Small intestine (tissue), 7 donors: ENCODE data around the gene ZC3H15. TPM values are rescaled to one million over a fixed set of nuclear protein-coding genes. Genes with fewer than 3 reads are reported as not detected.

Source experiments
- DNase-seq, 2 donors: peaks; one replicate each; pipeline versions ENCODE4 v3.0.0 to v3.0.0-alpha.2; 2013
- FAIRE-seq: peaks from 2 replicates; lab custom pipeline; 2012; peaks lifted over from hg19 to GRCh38; lab: Jason Lieb, UNC
- H3K27ac ChIP-seq, 3 donors: one replicate each; pipeline ENCODE4 v1.5.1; 2013; ENCODE audit warnings: low read length in 2 of 3, mild to moderate bottlenecking in 2 of 3, control low read depth in 1 of 3, inconsistent platforms in 1 of 3, low read depth in 1 of 3, moderate library complexity in 1 of 3
- H3K27me3 ChIP-seq, 3 donors: one replicate each; pipeline ENCODE4 v1.6.1; 2013; ENCODE audit warnings: low read length in 3 of 3, inconsistent platforms in 1 of 3; ENCODE audit not compliant: control insufficient read depth in 3 of 3, insufficient read depth in 3 of 3
- H3K36me3 ChIP-seq, 3 donors: one replicate each; pipeline ENCODE4 v1.6.1; 2013; ENCODE audit warnings: low read length in 3 of 3, inconsistent platforms in 1 of 3, low read depth in 1 of 3, mild to moderate bottlenecking in 1 of 3, moderate library complexity in 1 of 3; ENCODE audit not compliant: control insufficient read depth in 3 of 3, insufficient read depth in 2 of 3
- H3K4me1 ChIP-seq, 3 donors: one replicate each; pipeline ENCODE4 v1.6.1; 2013; ENCODE audit warnings: low read length in 2 of 3, inconsistent platforms in 1 of 3, low read depth in 1 of 3, mild to moderate bottlenecking in 1 of 3, moderate library complexity in 1 of 3; ENCODE audit not compliant: control insufficient read depth in 3 of 3, insufficient read depth in 2 of 3
- H3K4me3 ChIP-seq, 3 donors: one replicate each; pipeline ENCODE4 v1.5.1; 2013; ENCODE audit warnings: low read length in 3 of 3, control low read depth in 1 of 3, inconsistent platforms in 1 of 3, low read depth in 1 of 3, mild to moderate bottlenecking in 1 of 3, moderate library complexity in 1 of 3
- H3K9me3 ChIP-seq, 2 donors: one replicate each; pipeline ENCODE4 v1.6.1; 2013; ENCODE audit warnings: low read depth in 1 of 2, low read length in 1 of 2; ENCODE audit not compliant: control insufficient read depth in 2 of 2, insufficient read depth in 1 of 2
- WGBS, 3 donors: extraction: QIAGEN DNeasy Blood & Tissue Kit; methylation state at CpG; one replicate each; pipeline ENCODE4 v1.1.7; 2013; 5-methylcytosine and 5-hydroxymethylcytosine counted together
- polyA plus RNA-seq, 4 donors: library from polyadenylated mRNA; stranded (reverse) in 3 of 4; unstranded in 1 of 4; fragments of 200-250 nt in 3 of 4; fragments of 120-200 nt in 1 of 4; gene quantifications; one replicate each; pipeline versions ENCODE4 v1.2.1 to v1.2.3, GENCODE V29; 2013
- donor health status: healthy with polysubstance abuse.
- donor health status: control.
- donor health status: control.
- donor health status: Bipolar disorder and iron deficiency.
- donor health status: healthy.

Gene ZC3H15
- polyA plus RNA-seq, 4 donors: 60.0 to 101 (median 71.6) TPM

- FAIRE-seq: no peak
- WGBS, 3 donors: 84 to 90% (median 86%) methylated on average over 8 of the region's 8 CpGs
- H3K4me3 ChIP-seq: no peak overlapping the region
Observed at GRCh38 chr2:186551323-186552050, 65.4 kb downstream of the ZC3H15 start.

DNA sequence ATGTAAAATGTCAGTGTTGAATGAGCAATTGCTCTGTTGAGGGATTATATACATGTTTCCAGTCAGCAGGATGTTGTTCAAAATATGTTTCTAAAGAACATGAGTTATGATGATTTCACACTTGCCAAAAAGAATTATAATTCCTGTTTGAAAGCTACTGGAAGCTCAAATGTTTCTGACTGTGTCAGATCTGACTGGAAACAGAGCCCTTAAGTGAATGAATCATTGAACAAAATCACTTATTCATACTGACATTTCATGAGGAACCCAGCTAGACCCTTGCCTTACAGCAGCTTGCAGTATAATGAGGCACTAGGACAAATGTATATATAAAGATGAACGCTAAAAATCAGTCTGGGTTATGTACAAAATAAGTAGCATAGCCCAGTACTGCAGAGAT is 68.4 kb downstream of the ZC3H15 start:
- 59 to 86% (median 82%) methylated on average over 1 of the region's 1 CpG for WGBS, 3 donors
- FAIRE-seq (no peak), DNase-seq (no peak)
- Histone ChIP-seq H3K27me3 (no peaks in the 10 kb centered on the region), H3K4me3 (no peak overlapping the region), H3K4me1 (no peaks in the 10 kb centered on the region), H3K36me3 (no peaks in the 10 kb centered on the region), H3K9me3 (no peaks in the 10 kb centered on the region), H3K27ac (no peak overlapping the region)

More at GRCh38 chr2:186551323-186552050, 65.4 kb downstream of the ZC3H15 start:
- Histone ChIP-seq H3K27ac (no peak overlapping the region), H3K27me3 (no peaks in the 10 kb centered on the region), H3K4me1 (no peaks in the 10 kb centered on the region), H3K9me3 (no peaks in the 10 kb centered on the region), H3K36me3 (no peaks in the 10 kb centered on the region)
- DNase-seq: no peak

- Histone ChIP-seq H3K27me3 (no peaks in the 10 kb centered on the region), H3K27ac (no peak overlapping the region), H3K9me3 (no peaks in the 10 kb centered on the region), H3K36me3 (no peaks in the 10 kb centered on the region), H3K4me1 (no peaks in the 10 kb centered on the region), H3K4me3 (no peak overlapping the region)
- DNase-seq (no peak), FAIRE-seq (no peak)
- 71 to 80% (median 78%) methylated on average over 8 of the region's 8 CpGs for WGBS, 3 donors
Observed at GRCh38 chr2:186554850-186555671, 69.0 kb downstream of the ZC3H15 start.

GRCh38 chr2:186558512-186559276 is 72.6 kb downstream of the ZC3H15 start:
- WGBS, 3 donors: 75 to 87% (median 84%) methylated on average over 2 of the region's 2 CpGs

More at GRCh38 chr2:186558512-186559276, 72.6 kb downstream of the ZC3H15 start:
- no peak overlapping the region for H3K4me3 ChIP-seq
- DNase-seq (no peak), FAIRE-seq (no peak)
- H3K27ac ChIP-seq: no peak overlapping the region
- no peaks in the 10 kb centered on the region for H3K27me3 ChIP-seq
- H3K9me3 ChIP-seq: no peaks in the 10 kb centered on the region
- no peaks in the 10 kb centered on the region for H3K36me3 ChIP-seq
- H3K4me1 ChIP-seq: no peaks in the 10 kb centered on the region

Other genes with a start within 250 kb of the ZC3H15 start
- gene ITGAV, start 103.8 kb downstream of the ZC3H15 start, polyA plus RNA-seq: 10 to 100 TPM in 1 of 4 donors, 1 to 10 TPM in 3; 4.0 to 48.2 (median 7.4) TPM
- 1 to 10 TPM in 2 of 4 donors, under 1 TPM in 1, not detected in 1; 0.27 to 3.2 (median 2.4) TPM for gene FAM171B, start 207.8 kb downstream of the ZC3H15 start, polyA plus RNA-seq